HG02588 (cell line): ENCODE results near the gene VN1R5.
"Not testable (repeated sequence)": the region's sequence is repeated elsewhere in the genome, so short reads cannot be mapped to it uniquely, and the experiment has no call there.

Experiments used
- ATAC-seq: cut with Tn5 transposase; IDR thresholded peaks from one replicate; pipeline ENCODE4 v1.9.1; 2021; ENCODE audit warnings: mild to moderate bottlenecking, moderate library complexity; ENCODE audit not compliant: unreplicated experiment

VN1R5 gene

DNA sequence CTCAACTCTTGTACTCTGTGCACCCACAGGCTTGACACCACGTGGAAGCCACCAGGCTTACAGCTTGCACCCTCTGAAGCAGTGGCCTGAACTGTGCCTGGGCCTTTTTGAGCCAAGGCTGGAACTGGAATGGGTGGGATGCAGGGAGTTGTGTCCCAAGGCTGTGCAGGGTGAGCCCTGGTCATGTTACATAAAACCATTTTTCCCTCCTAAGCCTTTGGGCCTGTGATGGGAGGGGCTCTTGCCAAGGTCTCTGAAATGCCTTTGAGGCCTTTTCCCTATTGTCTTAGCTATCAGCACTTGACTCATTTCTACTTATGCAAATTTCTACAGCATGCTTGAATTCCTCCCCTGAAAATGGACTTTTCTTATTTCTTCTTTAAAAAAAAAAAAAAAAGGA is 14.1 kb downstream of the VN1R5 start:
- ATAC-seq: no peak

DNA sequence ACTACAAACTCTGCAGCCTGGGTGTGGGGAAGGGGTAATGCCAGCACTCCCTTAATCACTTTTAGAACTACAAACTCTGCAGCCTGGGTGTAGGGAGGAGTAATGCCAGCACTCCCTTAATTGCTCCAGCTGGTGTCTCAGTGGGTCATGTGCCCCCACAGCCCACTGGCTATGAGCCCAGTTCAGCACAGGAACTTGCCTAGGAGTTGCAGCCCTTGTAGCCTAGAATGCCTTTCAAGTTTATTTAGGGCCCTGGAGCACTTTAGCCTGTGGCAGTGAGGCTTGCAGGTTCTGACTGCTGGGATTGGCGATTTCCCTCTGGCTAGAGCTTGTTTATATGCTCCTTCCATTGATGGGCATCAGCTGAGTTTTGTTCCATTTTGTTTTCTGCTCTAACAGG is 17.1 kb downstream of the VN1R5 start:
- ATAC-seq: no peak

GRCh38 chr1:247274605-247275256 is 18.9 kb downstream of the VN1R5 start:
- ATAC-seq: no peak

- no peak for ATAC-seq
Measured at GRCh38 chr1:247277191-247277590, 21.3 kb downstream of the VN1R5 start.

DNA sequence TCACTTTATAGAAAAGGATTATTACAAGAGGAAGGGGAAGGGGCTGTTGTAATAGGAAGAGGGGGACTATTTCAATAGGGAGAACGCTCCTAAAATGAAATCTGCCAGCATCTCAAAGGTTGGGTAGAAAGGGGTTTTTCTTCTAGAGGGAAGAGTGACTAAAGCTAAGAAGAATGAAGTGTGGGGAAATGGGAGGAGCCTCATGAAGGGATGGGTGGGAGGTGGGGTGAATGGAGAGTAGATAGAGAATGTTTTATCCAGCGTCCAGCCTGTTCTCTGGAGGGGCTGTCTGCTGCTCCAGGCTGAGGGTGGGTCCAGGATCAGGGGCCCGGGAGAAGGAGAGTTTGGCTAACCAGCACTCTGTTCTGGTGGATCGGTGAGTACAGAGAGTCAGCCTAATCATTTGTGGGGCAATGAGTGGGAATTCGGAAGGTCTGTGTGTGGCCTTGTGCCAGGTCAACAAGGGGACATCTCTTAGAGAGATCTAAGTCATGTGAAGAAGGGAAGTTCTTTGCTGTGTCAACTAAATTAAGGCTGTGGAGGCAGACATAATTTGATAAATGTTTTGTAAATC is 25.2 kb downstream of the VN1R5 start:
- no peak for ATAC-seq

DNA sequence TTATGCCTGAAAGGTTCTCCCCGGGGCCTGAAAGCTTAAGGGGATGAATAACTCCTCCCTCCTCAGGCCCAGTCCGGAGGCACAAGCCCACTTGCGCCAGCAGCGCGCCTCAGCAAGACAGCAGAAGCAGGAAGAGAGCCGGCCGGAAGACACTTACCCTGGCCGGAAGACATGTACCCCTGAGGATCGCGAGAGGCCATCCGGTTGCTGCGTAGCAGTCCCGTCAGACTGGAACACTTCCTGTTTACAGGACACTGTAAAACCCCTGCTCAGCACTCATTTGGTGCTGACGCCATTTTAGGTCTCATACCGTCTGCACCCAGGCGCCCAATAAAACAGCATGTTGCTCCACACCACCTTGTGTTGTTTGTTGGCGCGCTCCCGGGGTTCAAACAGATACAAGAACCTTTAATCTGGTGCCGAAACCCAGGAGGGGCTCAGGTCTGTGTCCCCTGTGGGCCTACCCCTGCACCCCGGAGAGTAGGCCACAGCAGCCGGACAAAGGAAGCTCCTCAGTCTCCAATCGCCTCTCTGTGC is 30.3 kb downstream of the VN1R5 start:
- ATAC-seq: no peak

GRCh38 chr1:247287460-247287859 is 31.6 kb downstream of the VN1R5 start:
- no peak for ATAC-seq

- ATAC-seq: no peak
Measured at GRCh38 chr1:247288341-247288740, 32.5 kb downstream of the VN1R5 start.

DNA sequence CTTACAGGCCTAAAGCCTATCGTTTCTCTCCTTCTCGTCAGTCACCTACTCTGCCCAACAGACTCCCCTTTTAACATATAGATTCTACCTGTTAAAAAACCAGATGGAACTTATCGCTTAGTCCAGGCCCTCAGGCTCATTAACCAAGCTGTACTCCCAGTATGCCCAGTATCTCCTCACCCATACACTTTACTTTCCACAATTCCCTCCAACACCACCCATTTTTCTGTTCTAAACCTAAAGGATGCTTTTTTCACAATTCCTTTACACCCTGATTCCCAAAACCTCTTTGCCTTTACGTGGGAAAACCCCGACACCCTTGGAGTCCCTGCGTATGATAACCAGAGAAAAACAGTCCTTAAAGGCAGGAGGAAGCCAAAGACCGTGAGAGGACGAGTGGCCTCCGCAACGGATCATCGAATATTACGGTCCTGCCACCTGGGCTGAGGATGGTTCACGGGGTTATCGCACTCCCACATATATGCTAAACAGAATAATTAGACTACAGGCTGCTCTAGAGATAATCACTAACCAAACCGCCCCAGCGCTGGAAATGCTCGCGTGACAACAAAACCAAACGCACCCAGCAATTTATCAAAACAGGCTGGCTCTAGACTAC is 33.5 kb downstream of the VN1R5 start:
- ATAC-seq: not testable (repeated sequence)

- ATAC-seq: no peak
Measured at GRCh38 chr1:247290576-247290975, 34.7 kb downstream of the VN1R5 start.

DNA sequence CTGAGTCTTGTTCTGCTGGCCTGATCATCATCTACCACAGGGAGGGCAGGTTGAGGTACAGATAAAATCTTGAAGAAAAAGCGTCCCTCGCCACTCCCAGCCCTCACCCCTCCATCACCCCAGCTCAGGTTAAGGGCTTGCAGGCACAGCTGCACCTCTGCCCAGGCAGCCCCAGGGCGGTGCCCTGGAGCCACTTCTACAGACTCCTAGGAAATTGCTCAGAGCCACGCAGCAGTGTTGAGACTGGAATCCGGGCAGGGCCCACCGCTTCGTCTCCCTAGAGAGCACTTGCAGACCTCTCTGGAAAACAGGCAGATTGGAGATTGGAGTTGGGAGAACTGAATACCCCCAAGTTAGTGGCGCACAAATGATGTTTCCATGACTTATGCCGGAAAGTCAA is 35.3 kb downstream of the VN1R5 start:
- ATAC-seq: no peak

GRCh38 chr1:247291833-247292561 is 36.1 kb downstream of the VN1R5 start:
- no peak for ATAC-seq

DNA sequence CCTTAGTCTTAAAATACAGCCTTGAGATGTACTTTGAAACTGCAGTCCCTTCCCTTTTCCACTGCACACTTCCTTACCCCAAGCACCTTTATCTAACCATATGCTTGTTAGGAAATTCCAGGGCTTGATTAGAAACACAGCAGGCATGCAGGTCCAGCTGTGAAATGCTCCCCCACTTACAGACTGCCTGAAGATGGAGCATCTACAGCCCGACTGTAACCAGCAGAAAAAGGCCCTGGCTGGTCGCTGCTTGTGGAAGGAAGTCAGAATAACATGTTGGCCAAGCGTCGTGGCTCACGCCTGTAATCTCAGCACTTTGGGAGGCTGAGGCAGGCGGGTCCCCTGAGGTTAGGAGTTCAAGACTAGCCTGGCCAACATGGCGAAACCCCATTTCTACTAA is 37.2 kb downstream of the VN1R5 start:
- no peak for ATAC-seq

- ATAC-seq: no peak
Measured at GRCh38 chr1:247294282-247294681, 38.4 kb downstream of the VN1R5 start.

DNA sequence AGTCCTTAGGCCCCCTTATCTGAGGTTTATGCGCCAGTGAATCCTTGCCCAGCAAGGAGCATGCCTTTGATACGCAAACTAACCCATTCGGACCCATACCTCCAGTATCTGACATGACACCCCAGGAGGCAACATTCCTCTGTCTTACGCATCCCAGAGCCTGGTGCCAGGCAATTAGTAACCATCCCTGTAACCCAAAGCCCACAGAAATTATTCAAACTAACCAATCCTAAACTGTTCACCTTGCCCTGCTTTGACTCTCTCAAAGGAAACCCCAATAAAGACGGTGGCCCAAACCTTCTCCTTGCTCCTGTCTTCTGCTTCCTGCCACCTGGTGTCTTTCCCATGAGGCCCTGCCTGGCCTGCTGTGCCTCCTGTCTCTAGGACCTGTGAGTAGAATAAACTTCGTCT is 39.4 kb downstream of the VN1R5 start:
- ATAC-seq: no peak

- ATAC-seq: no peak
Measured at GRCh38 chr1:247295746-247296145, 39.9 kb downstream of the VN1R5 start.

DNA sequence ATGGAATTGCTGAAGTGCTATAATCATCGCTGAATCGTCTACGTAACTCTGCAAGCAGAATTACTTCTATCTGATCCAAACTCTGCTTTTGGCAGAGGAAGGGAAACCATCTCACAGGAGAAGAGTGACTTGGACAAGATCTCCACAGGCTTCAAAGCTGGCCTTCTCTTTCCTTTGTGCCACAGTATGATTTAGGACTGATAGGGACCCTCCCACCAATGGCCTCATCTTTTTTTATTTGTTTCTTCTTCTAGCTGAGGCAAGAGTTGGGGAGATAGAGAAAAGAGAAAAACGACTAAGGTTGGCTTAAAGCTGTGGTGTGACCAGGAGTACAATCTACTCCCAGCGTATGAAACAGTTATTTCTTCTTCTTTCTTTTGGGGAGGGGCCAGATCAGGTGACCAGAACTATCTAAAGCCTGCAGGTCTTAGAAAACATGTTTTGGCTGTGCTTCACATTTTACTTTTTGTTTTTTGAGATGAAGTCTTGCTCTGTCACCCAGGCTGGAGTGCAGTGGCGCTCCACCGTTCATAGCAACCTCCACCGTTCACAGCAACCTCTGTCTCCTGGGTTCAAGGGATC is 40.8 kb downstream of the VN1R5 start:
- ATAC-seq: no peak

- no peak for ATAC-seq
Measured at GRCh38 chr1:247297263-247298123, 41.6 kb downstream of the VN1R5 start.

- ATAC-seq: no peak
Measured at GRCh38 chr1:247298124-247298481, 42.2 kb downstream of the VN1R5 start.

GRCh38 chr1:247298701-247299100 is 42.8 kb downstream of the VN1R5 start:
- no peak for ATAC-seq
